HL-60/S4 (cell line): Measurements from ENCODE around the gene HIPK1.

Experiments
- in situ Hi-C: fragments of 300-500 bp; cut with MboI; formaldehyde crosslinking; loops from 2 replicates; pipeline ENCODE4 v1.14.3; 2022; ENCODE audit warnings: low sequenced_read_pairs

The HIPK1 gene

GRCh38 chr1:113978863-113979702, 50.0 kb downstream of the HIPK1 start, which contains the start of gene OLFML3:
Gene OLFML3, plus strand, starts transcription at chr1:113979474. Its CDS starts 43 bp downstream, at chr1:113979517.
- in situ Hi-C loops = no loop called here

DNA sequence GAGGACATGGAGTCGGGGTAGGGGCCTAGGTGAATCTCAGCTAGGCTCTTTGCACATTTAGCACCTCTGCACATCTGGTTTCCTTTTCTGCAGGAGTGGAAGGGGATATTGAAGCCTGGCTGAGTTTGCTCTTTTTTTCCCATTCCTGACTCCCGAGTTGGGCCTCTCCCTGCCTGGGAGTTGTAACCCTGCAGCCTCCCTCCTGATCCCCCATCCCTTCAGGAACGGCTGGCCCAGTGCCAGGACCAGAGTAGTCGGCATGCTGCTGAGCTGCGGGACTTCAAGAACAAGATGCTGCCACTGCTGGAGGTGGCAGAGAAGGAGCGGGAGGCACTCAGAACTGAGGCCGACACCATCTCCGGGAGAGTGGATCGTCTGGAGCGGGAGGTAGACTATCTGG, 51.0 kb downstream of the HIPK1 start:
- in situ Hi-C loops = loop anchor here (10.0 kb wide), 1 partner anchor 295 kb away; no protein-coding TSS in a partner anchor

DNA sequence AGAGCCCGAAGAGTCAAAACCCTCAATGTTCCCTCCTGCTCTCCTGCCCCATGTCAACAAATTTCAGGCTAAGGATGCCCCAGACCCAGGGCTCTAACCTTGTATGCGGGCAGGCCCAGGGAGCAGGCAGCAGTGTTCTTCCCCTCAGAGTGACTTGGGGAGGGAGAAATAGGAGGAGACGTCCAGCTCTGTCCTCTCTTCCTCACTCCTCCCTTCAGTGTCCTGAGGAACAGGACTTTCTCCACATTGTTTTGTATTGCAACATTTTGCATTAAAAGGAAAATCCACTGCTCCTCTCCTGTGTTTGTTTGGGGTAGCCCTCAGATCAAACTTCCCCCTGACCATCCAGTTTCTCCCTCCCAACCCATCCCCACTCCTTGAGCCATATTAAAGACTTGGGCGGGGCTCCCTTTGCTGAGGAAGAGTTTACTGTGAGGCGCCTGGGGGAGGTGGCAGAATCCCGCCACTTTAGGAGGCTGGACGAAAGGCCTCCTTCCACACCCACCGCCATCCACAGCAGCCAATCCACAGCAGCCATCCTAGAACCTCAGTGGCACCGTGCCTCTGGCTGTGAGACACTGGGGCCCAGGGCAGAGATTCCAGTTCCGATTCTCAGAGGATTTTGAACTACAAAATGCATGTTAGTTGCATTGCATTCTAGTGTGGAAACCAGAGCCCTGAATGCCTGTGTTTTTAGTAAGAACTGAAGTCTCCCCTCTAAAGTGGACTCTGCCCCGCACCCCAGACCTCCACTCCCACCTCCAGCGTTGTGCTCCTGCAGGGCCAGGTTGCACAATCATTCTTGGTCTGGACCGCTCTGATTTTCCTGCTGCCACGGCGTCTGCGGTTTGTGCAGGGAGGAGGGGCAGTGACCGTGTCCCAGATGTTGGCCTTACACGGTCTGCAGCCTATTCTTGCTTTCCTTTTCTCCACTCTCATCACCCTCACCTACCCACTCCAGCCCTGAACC, 53.1 kb downstream of the HIPK1 start:
- in situ Hi-C loops = loop anchor here (10.0 kb wide), 1 partner anchor 293 kb away; no protein-coding TSS in a partner anchor

GRCh38 chr1:113982949-113983348, 53.8 kb downstream of the HIPK1 start:
- in situ Hi-C loops = loop anchor here (10.0 kb wide), 1 partner anchor 292 kb away; no protein-coding TSS in a partner anchor

- in situ Hi-C loops = loop anchor here (10.0 kb wide), 1 partner anchor 291 kb away; no protein-coding TSS in a partner anchor
Measured at GRCh38 chr1:113983391-113983790, 54.3 kb downstream of the HIPK1 start.

- in situ Hi-C loops = loop anchor here (10.0 kb wide), 1 partner anchor 291 kb away; no protein-coding TSS in a partner anchor
Measured at GRCh38 chr1:113983826-113984225, 54.7 kb downstream of the HIPK1 start.

GRCh38 chr1:113984710-113985109, 55.6 kb downstream of the HIPK1 start:
- in situ Hi-C loops = loop anchor here (10.0 kb wide), 1 partner anchor 290 kb away; no protein-coding TSS in a partner anchor

- in situ Hi-C loops = loop anchor here (10.0 kb wide), 1 partner anchor 288 kb away; no protein-coding TSS in a partner anchor
Measured at GRCh38 chr1:113986802-113987201, 57.7 kb downstream of the HIPK1 start.

GRCh38 chr1:113987259-113987658, 58.1 kb downstream of the HIPK1 start:
- in situ Hi-C loops = loop anchor here (10.0 kb wide), 1 partner anchor 288 kb away; no protein-coding TSS in a partner anchor

DNA sequence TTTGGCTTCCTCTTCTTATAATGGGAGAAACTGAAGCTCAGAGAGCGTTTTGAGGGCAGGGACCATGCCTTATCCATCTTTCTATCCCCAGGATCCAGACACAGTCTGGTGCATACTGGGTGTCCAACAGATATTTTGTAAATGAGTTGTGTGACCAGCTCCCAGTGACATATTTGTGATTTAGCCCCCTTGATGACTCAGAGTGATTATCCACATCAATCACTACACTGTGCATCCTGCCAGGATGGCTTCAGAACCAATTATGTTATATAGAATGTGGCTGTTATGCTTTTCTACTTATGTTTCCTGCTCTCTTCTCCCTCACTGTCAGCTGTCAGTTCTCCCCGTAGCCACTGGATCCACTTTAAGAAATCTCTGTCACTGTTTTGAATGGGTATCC, 61.4 kb downstream of the HIPK1 start:
- in situ Hi-C loops = no loop called here

GRCh38 chr1:113990961-113991360, 61.8 kb downstream of the HIPK1 start:
- in situ Hi-C loops = no loop called here

- in situ Hi-C loops = no loop called here
Measured at GRCh38 chr1:113991467-113991997, 62.4 kb downstream of the HIPK1 start.

- in situ Hi-C loops = no loop called here
Measured at GRCh38 chr1:113993072-113993471, 63.9 kb downstream of the HIPK1 start.

GRCh38 chr1:113993766-113994165, 64.6 kb downstream of the HIPK1 start:
- in situ Hi-C loops = no loop called here

- in situ Hi-C loops = no loop called here
Measured at GRCh38 chr1:113995382-113995781, 66.3 kb downstream of the HIPK1 start.

GRCh38 chr1:113998361-113998760, 69.2 kb downstream of the HIPK1 start:
- in situ Hi-C loops = no loop called here

- in situ Hi-C loops = no loop called here
Measured at GRCh38 chr1:113999233-113999632, 70.1 kb downstream of the HIPK1 start.

DNA sequence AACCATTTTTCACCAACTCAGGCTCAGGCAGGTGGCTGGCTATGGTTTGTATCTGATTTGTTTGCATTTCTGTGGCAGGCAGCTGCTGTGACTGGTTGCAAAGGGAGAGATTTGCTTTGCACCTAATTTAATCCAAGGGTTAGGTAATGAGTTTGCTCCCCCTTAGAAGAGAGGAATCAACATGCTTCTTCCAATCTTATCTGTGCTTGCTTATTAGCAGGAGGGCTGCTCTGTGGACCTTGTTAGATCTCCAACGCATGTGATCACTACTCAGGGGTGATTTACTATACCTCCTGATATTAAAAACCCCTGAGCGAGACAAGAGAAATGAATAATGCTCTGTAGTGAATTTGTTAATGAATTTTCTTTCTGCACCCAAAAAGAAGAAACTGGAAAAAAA, 70.7 kb downstream of the HIPK1 start:
- in situ Hi-C loops = no loop called here

- in situ Hi-C loops = no loop called here
Measured at GRCh38 chr1:114000406-114000805, 71.3 kb downstream of the HIPK1 start.

- in situ Hi-C loops = no loop called here
Measured at GRCh38 chr1:114002492-114003239, 73.5 kb downstream of the HIPK1 start.
